HG03060 (cell line): ENCODE data around the gene IGF1.

Source experiments
- ATAC-seq: cut with Tn5 transposase; IDR thresholded peaks from one replicate; pipeline ENCODE4 v1.9.1; 2021; ENCODE audit warnings: low read depth, moderate number of reproducible peaks; ENCODE audit not compliant: unreplicated experiment

The IGF1 gene

GRCh38 chr12:102498471-102498870 lies 18.1 kb upstream of the IGF1 start:
- ATAC-seq, result no peak

GRCh38 chr12:102497743-102498142 lies 17.4 kb upstream of the IGF1 start:
- no peak for ATAC-seq

- no peak for ATAC-seq
Observed at GRCh38 chr12:102496591-102496990, 16.2 kb upstream of the IGF1 start.

GRCh38 chr12:102487226-102487625 lies 6.9 kb upstream of the IGF1 start:
- no peak for ATAC-seq

- ATAC-seq, result no peak
Observed at GRCh38 chr12:102486153-102486552, 5.8 kb upstream of the IGF1 start.

GRCh38 chr12:102484428-102484958 lies 4.1 kb upstream of the IGF1 start:
- ATAC-seq, result no peak

- ATAC-seq, result no peak
Observed at GRCh38 chr12:102484017-102484416, 3.7 kb upstream of the IGF1 start.

GRCh38 chr12:102483466-102483865 lies 3.1 kb upstream of the IGF1 start:
- ATAC-seq, result peak; percentile 61

- no peak for ATAC-seq
Observed at GRCh38 chr12:102481705-102482425, 1.5 kb upstream of the IGF1 start.

- ATAC-seq, result no peak
Observed at GRCh38 chr12:102479939-102480338, 424 bp downstream of the IGF1 start.

- ATAC-seq, result peak; percentile 24
Observed at GRCh38 chr12:102479099-102479885, 1.1 kb downstream of the IGF1 start.

GRCh38 chr12:102478405-102479098 lies 1.8 kb downstream of the IGF1 start:
- ATAC-seq, result peak; percentile 32

- no peak for ATAC-seq
Observed at GRCh38 chr12:102475355-102475754, 5.0 kb downstream of the IGF1 start.

GRCh38 chr12:102474438-102475064 lies 5.8 kb downstream of the IGF1 start:
- no peak for ATAC-seq

- no peak for ATAC-seq
Observed at GRCh38 chr12:102472496-102472895, 7.9 kb downstream of the IGF1 start.

GRCh38 chr12:102471556-102471955 lies 8.8 kb downstream of the IGF1 start:
- no peak for ATAC-seq

GRCh38 chr12:102470945-102471344 lies 9.4 kb downstream of the IGF1 start:
- ATAC-seq, result no peak

GRCh38 chr12:102468261-102468915 lies 12.0 kb downstream of the IGF1 start:
- no peak for ATAC-seq

- ATAC-seq, result no peak
Observed at GRCh38 chr12:102465762-102466560, 14.4 kb downstream of the IGF1 start.
